Gastroesophageal sphincter (tissue), 4 donors: ENCODE measurements around the gene NGRN. TPM values are rescaled to one million over a fixed set of nuclear protein-coding genes. Genes with fewer than 3 reads are reported as not detected.

Experiments used
- ATAC-seq: fragments of 150-250 bp; one replicate; pipeline ENCODE4 v1.9.1; 2016; ENCODE audit warnings: mild to moderate bottlenecking, moderate library complexity
- H3K27ac ChIP-seq, 4 donors: fragments of 200-600 bp; sonication (generic) in 3 of 4; 1 replicate in 3 of 4; 2 replicates in 1 of 4; pipeline ENCODE4 v1.5.1; 2016 to 2019
- H3K27me3 ChIP-seq: fragments of 200-600 bp; sonication (generic); one replicate; pipeline ENCODE4 v1.5.1; 2019
- H3K36me3 ChIP-seq, 2 donors: fragments of 200-600 bp; sonication (generic); one replicate each; pipeline ENCODE4 v1.5.1; 2019; ENCODE audit warnings: control low read depth in 1 of 2
- H3K4me1 ChIP-seq, 3 donors: fragments of 200-600 bp; sonication (generic); 1 replicate in 2 of 3; 2 replicates in 1 of 3; pipeline ENCODE4 v1.5.1; 2016 to 2019; ENCODE audit warnings: control low read depth in 2 of 3
- H3K4me3 ChIP-seq, 2 donors: fragments of 200-600 bp; sonication (generic); one replicate each; pipeline ENCODE4 v1.5.1; 2019; ENCODE audit warnings: mild to moderate bottlenecking in 1 of 2, moderate library complexity in 1 of 2
- H3K9me3 ChIP-seq, 3 donors: fragments of 200-600 bp; sonication (generic); one replicate each; pipeline ENCODE4 v1.5.1; 2017 to 2019; ENCODE audit warnings: control low read depth in 2 of 3
- CTCF ChIP-seq, 4 experiments: fragments of 200-600 bp in 2 of 4; fragments of 450-650 bp in 2 of 4; sonication (generic) in 1 of 4; IDR thresholded peaks; one replicate each; pipeline ENCODE4 v1.5.1; 2017 to 2019; ENCODE audit warnings: antibody characterized with exemption in 4 of 4, mild to moderate bottlenecking in 2 of 4, moderate library complexity in 2 of 4
- EP300 ChIP-seq: sonication (generic); formaldehyde crosslinking; IDR thresholded peaks from one replicate; pipeline ENCODE4 v1.6.1; 2017; ENCODE audit warnings: antibody characterized with exemption, mild to moderate bottlenecking
- POLR2A ChIP-seq, 2 donors: fragments of 450-650 bp; IDR thresholded peaks; one replicate each; pipeline ENCODE4 v1.6.1; 2017; ENCODE audit warnings: antibody characterized with exemption in 2 of 2, mild to moderate bottlenecking in 2 of 2, moderate library complexity in 1 of 2
- POLR2AphosphoS5 ChIP-seq: sonication (generic); formaldehyde crosslinking; IDR thresholded peaks from one replicate; pipeline ENCODE4 v1.6.1; 2017; ENCODE audit warnings: antibody characterized with exemption
- WGBS, 2 donors: methylation state at CpG; one replicate each; pipeline ENCODE4 v1.1.5; 2018; ENCODE audit warnings: low coverage in 1 of 2; 5-methylcytosine and 5-hydroxymethylcytosine counted together
- total RNA-seq, 4 donors: library from RNA; depleted of rRNA; stranded (reverse); fragments of >200 nt; gene quantifications; one replicate each; pipeline ENCODE4 v1.1.0, GENCODE V29; 2016

Gene NGRN
- total RNA-seq = 100 to 1,000 TPM; 127 to 182 (median 151) TPM

DNA sequence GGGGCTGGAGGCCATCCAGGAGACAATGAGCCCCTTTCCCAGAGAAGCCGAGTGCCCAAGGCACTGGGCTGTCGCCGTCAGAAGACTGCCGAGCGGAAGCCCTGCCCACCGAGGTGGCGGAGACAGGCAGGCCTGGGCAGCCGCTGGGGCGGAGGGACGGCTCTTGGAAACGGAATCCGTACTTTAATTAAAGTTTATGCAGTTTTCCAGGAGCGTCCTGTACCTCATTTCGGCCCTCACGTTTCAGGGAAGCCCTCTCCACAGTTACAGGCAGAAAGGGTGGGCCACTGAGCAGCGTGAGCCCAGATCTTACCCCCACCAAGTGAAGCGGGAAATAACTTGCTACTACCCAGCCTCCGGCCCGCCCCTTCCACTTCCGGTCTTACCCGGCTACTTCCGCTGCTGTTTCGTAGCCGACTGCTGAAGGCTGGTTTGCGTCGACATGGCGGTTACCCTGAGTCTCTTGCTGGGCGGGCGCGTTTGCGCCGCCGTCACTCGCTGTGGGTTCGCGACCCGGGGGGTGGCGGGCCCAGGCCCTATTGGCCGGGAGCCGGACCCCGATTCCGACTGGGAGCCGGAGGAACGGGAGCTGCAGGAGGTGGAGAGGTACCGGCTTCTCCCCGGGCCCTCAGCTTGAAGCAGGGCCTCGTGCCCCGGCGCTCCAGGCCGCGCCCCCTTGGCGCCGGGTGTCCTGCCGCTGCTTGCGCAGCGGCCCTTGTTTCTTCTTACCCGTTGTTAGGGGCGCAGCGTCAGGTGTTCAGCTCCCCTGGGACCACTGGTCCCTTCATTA lies at the start of gene NGRN:
NGRN (plus strand) TSS at position 402 of the 790 bp plus-strand sequence; CDS start at position 443, 41 bp downstream.
- H3K27ac ChIP-seq = peak within 1 kb of the TSS; percentile 92 to 99 (median 98)
- peaks cover 0 to 20% of the 10 kb centered on the region in 2 donors for H3K36me3 ChIP-seq
- peak; percentile 97 for ATAC-seq
- H3K4me1 ChIP-seq = peaks cover 9 to 52% (median 24%) of the 10 kb centered on the region in 3 donors
- no peaks in the 10 kb centered on the region for H3K9me3 ChIP-seq
- peak; percentile 90 for TF ChIP-seq POLR2AphosphoS5
- peak; percentile 56 to 72 for TF ChIP-seq POLR2A (IDR thresholded peaks at IDR 0.05)
- TF ChIP-seq EP300 = no peak
- peak in 1 of 4 experiments; percentile 11 for TF ChIP-seq CTCF (IDR thresholded peaks at IDR 0.05)
- peak within 1 kb of the TSS; percentile 70 to 86 for H3K4me3 ChIP-seq
- 0 to 2% methylated on average over 1 to 15 of the region's 59 CpGs for WGBS, 2 donors
- H3K27me3 ChIP-seq = no peaks in the 10 kb centered on the region

DNA sequence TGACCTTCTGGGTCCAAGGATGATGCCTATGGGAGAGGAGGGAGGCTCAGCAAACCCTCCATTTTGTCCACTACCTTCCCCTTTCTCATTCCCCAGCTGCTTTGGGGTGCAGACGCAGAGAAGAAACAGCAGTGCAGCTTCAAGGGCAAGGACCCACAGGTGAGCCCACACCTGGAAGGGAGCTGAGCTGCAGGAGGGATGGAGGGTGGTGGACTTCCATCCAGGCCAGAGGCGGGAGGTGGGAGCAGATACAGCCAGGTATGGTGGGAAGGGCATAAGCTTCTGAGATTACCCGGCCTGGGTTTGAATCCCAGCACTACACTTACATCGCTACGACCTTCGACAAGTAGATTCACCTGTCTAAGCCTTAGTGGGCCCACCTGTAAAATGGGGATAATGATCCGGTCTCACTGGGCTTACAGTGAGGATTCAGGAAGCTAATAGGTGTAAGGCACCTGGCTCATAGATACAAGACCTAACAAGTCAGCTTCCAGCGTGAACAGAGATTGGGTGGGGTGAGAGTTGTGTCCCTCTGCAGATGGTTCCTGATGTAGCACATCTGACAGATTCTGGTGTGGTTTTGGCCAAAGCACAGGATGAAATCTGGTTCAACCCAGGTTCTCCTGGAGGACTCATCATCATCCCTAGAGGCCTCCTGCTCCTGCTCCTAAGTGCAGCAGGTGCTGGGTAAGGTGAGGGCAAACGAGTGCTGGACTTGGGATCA lies 47.6 kb upstream of the NGRN start:
- no peak overlapping the region for H3K4me3 ChIP-seq
- peaks cover 0 to 49% (median 4%) of the 10 kb centered on the region in 3 donors for H3K4me1 ChIP-seq
- 67 to 85% methylated on average over 1 to 5 of the region's 9 CpGs for WGBS, 2 donors
- H3K9me3 ChIP-seq = no peaks in the 10 kb centered on the region
- no peak for ATAC-seq
- H3K27me3 ChIP-seq = no peaks in the 10 kb centered on the region
- peaks cover 0 to 56% of the 10 kb centered on the region in 2 donors for H3K36me3 ChIP-seq
- TF ChIP-seq POLR2AphosphoS5 (no peak), EP300 (no peak)
- peak overlapping the region in 1 of 4 donors; percentile 16 for H3K27ac ChIP-seq

DNA sequence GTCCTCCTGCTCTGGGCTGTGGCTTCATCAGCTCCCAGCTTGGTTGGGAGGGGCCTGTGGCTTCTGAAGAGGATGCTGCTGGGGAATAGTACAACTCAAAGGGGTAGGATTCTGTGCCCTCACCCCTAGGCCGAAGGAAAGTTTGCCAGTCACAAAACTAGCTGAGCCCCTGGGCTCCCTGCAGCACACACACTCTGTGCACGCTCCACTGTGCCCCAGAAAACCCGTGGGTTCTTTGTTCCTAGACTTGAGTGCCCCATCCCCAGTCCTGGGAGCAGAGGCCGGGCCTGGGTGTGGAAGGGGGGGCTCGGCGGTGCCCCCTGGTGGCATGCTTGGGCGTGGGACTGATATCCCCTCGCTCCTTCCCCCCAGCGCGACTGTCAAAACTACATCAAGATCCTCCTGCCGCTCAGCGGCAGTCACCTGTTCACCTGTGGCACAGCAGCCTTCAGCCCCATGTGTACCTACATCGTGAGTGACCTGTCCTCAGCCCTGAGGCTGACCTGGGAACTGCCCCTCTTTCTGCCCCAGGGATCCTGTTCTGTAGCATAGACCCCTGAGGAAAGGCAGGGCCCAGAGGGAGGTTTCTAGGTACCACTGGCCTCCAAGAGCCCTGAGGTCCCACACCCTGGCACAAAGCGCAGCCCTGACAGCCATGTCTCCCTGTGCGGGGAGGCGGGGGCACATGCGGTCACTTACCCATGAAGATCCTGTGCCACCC lies 45.9 kb upstream of the NGRN start:
- WGBS, 2 donors = 57 to 100% methylated on average over 4 to 13 of the region's 17 CpGs
- no peak for TF ChIP-seq EP300
- TF ChIP-seq POLR2AphosphoS5 = no peak
- TF ChIP-seq CTCF (IDR thresholded peaks at IDR 0.05) = peak in 3 of 4 experiments; percentile 53 to 85 (median 57)
- Histone ChIP-seq H3K27ac (peak overlapping the region in 3 of 4 donors; percentile 30 to 63 (median 60)), H3K27me3 (no peaks in the 10 kb centered on the region), H3K4me3 (no peak overlapping the region), H3K9me3 (no peaks in the 10 kb centered on the region), H3K36me3 (peaks cover 0 to 67% of the 10 kb centered on the region in 2 donors), H3K4me1 (peaks cover 0 to 44% (median 4%) of the 10 kb centered on the region in 3 donors)
- peak; percentile 35 for ATAC-seq

DNA sequence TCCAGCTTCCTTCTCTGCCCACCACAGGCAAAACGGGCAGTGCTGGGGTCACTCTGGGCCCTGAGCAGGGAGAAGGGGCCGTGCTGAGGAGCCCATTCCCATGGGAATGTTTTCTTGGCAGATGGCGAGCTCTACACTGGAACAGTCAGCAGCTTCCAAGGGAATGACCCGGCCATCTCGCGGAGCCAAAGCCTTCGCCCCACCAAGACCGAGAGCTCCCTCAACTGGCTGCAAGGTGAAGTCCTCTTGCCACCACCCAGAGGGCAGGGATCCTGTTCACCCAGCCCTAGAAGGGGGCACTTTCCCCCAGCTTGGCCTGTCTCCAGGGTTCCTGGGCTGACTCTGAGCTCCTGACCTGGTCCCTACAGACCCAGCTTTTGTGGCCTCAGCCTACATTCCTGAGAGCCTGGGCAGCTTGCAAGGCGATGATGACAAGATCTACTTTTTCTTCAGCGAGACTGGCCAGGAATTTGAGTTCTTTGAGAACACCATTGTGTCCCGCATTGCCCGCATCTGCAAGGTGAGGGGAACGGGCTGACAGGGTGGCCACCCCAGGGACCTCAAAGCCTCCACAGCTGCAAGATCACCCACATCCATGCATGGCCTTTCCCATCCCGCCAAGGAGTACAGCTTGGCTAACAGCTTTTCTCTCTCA lies 44.1 kb upstream of the NGRN start:
- Histone ChIP-seq H3K4me1 (peaks cover 0 to 53% (median 4%) of the 10 kb centered on the region in 3 donors), H3K4me3 (no peak overlapping the region), H3K27ac (peak overlapping the region in 3 of 4 donors; percentile 69 to 77 (median 71)), H3K27me3 (no peaks in the 10 kb centered on the region), H3K9me3 (no peaks in the 10 kb centered on the region), H3K36me3 (peaks cover 0 to 74% of the 10 kb centered on the region in 2 donors)
- WGBS, 2 donors = 59 to 60% methylated on average over 1 to 4 of the region's 14 CpGs
- TF ChIP-seq POLR2AphosphoS5 = peak; percentile 54
- peak in 3 of 4 experiments; percentile 81 to 93 (median 86) for TF ChIP-seq CTCF (IDR thresholded peaks at IDR 0.05)
- TF ChIP-seq EP300 = no peak
- no peak for TF ChIP-seq POLR2A (IDR thresholded peaks at IDR 0.05)
- peak; percentile 82 for ATAC-seq
